Neuronal stem cell (in vitro differentiated cells): ENCODE measurements around the gene CRYBG3.

Experiments used
- DNase-seq: peaks from one replicate; pipeline ENCODE4 v3.0.0-alpha.2; 2013; ENCODE audit warnings: low spot score
- H2AFZ ChIP-seq: one replicate; pipeline ENCODE4 v1.6.1; 2013; ENCODE audit warnings: mild to moderate bottlenecking, low read length, inconsistent platforms
- H2AK5ac ChIP-seq: 2 replicates; pipeline ENCODE4 v1.6.1; 2013; ENCODE audit warnings: low read depth, mild to moderate bottlenecking, inconsistent platforms, low read length, moderate library complexity, mixed read lengths
- H2BK120ac ChIP-seq: 2 replicates; pipeline ENCODE4 v1.6.1; 2013; ENCODE audit warnings: low read depth, mild to moderate bottlenecking, inconsistent platforms, low read length, moderate library complexity, mixed read lengths
- H2BK12ac ChIP-seq: one replicate; pipeline ENCODE4 v1.6.1; 2013; ENCODE audit warnings: low read length, inconsistent platforms
- H2BK15ac ChIP-seq: 2 replicates; pipeline ENCODE4 v1.6.1; 2013; ENCODE audit warnings: mild to moderate bottlenecking, low read length, inconsistent platforms, mixed read lengths
- H2BK5ac ChIP-seq: one replicate; pipeline ENCODE4 v1.6.1; 2013; ENCODE audit warnings: inconsistent platforms, mild to moderate bottlenecking, low read length, moderate library complexity
- H3K14ac ChIP-seq: one replicate; pipeline ENCODE4 v1.6.1; 2013; ENCODE audit warnings: low read length, inconsistent platforms
- H3K18ac ChIP-seq: 2 replicates; pipeline ENCODE4 v1.6.1; 2013; ENCODE audit warnings: low read length, inconsistent platforms
- H3K23ac ChIP-seq: 2 replicates; pipeline ENCODE4 v1.6.1; 2013; ENCODE audit warnings: low read depth, mild to moderate bottlenecking, mixed read lengths, low read length, inconsistent platforms; ENCODE audit not compliant: poor library complexity
- H3K27ac ChIP-seq: replicated peaks from 3 replicates; pipeline ENCODE4 v1.5.1; 2013; ENCODE audit warnings: low read length, inconsistent platforms
- H3K27me3 ChIP-seq, 3 experiments: 2 replicates each; pipeline ENCODE4 v1.6.1; 2013; ENCODE audit warnings: low read length in 3 of 3, mild to moderate bottlenecking in 2 of 3, inconsistent platforms in 1 of 3, low read depth in 1 of 3, mixed read lengths in 1 of 3, moderate library complexity in 1 of 3; ENCODE audit not compliant: control insufficient read depth in 3 of 3, insufficient read depth in 3 of 3
- H3K36me3 ChIP-seq, 2 donors: replicated peaks in 1 of 2; 2 replicates each; pipeline ENCODE4 v1.6.1; 2013; ENCODE audit warnings: low read length in 2 of 2; ENCODE audit not compliant: control insufficient read depth in 2 of 2, insufficient read depth in 2 of 2
- H3K4ac ChIP-seq: 2 replicates; pipeline ENCODE4 v1.6.1; 2013; ENCODE audit warnings: inconsistent platforms, mild to moderate bottlenecking, low read length, moderate library complexity
- H3K4me1 ChIP-seq, 2 donors: 1 replicate in 1 of 2; 2 replicates in 1 of 2; pipeline ENCODE4 v1.6.1; 2013; ENCODE audit warnings: low read length in 2 of 2, low read depth in 1 of 2; ENCODE audit not compliant: control insufficient read depth in 2 of 2, insufficient read depth in 1 of 2
- H3K4me2 ChIP-seq: one replicate; pipeline ENCODE4 v1.6.1; 2013; ENCODE audit warnings: mild to moderate bottlenecking, low read length, inconsistent platforms; ENCODE audit not compliant: insufficient read depth, poor library complexity, severe bottlenecking
- H3K4me3 ChIP-seq, 2 donors: 2 replicates each; pipeline ENCODE4 v1.5.1; 2013; ENCODE audit warnings: low read length in 2 of 2, mild to moderate bottlenecking in 2 of 2, inconsistent platforms in 1 of 2, moderate library complexity in 1 of 2
- H3K79me1 ChIP-seq: one replicate; pipeline ENCODE4 v1.6.1; 2013; ENCODE audit warnings: low read depth, mild to moderate bottlenecking, inconsistent platforms, low read length, moderate library complexity
- H3K9ac ChIP-seq: one replicate; pipeline ENCODE4 v1.6.1; 2013; ENCODE audit warnings: mild to moderate bottlenecking, low read depth, low read length, inconsistent platforms; ENCODE audit not compliant: poor library complexity
- H3K9me3 ChIP-seq, 2 donors: replicated peaks in 1 of 2; 2 replicates each; pipeline versions ENCODE3 to v1.6.1; 2013; ENCODE audit warnings: low read length in 2 of 2, mild to moderate bottlenecking in 2 of 2, inconsistent platforms in 1 of 2, low read depth in 1 of 2, mixed read lengths in 1 of 2, moderate library complexity in 1 of 2; ENCODE audit not compliant: control insufficient read depth in 2 of 2, insufficient read depth in 1 of 2
- H4K8ac ChIP-seq: one replicate; pipeline ENCODE4 v1.6.1; 2013; ENCODE audit warnings: low read depth, mild to moderate bottlenecking, inconsistent platforms, low read length, moderate library complexity
- H4K91ac ChIP-seq: one replicate; pipeline ENCODE4 v1.6.1; 2013; ENCODE audit warnings: low read length, low read depth, mild to moderate bottlenecking, inconsistent platforms; ENCODE audit not compliant: poor library complexity
- WGBS, 2 donors: extraction: QIAGEN DNeasy Blood & Tissue Kit; methylation state at CpG; one replicate each; pipeline ENCODE4 v1.1.7; 2013; ENCODE audit warnings: missing lambda C conversion rate in 2 of 2, mixed read lengths in 1 of 2; ENCODE audit not compliant: insufficient read length in 2 of 2, insufficient replicate concordance in 1 of 2; ENCODE audit errors: extremely low coverage in 2 of 2; 5-methylcytosine and 5-hydroxymethylcytosine counted together

The CRYBG3 gene

DNA sequence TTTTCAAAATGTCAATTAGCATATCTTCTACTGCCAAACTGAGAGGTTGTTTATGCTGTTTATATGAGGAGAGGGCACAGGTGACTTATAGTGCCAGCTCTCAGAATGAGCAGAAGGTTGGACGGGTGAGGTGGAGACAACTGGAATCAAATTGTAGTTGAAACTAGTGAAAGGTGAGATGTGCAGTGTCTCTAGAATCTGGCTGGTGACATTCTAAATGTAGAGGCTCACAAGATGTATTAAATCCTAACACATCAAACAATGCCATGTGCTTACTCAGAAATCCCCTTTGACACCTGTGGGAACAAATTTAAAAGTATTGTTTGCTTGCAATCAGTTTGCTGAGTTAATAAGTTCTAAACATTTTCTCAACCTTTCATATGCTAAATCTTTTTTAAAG, 40.8 kb downstream of the CRYBG3 start:
- no peak overlapping the region for H3K14ac ChIP-seq
- no peak overlapping the region for H3K4me2 ChIP-seq
- no peak for DNase-seq
- WGBS, 2 donors = no CpG with 5 or more reads among the region's 1 CpG
- H2AFZ ChIP-seq = no peak overlapping the region
- no peak overlapping the region for H3K18ac ChIP-seq
- H3K4me3 ChIP-seq = no peak overlapping the region
- H3K4me1 ChIP-seq = no peaks in the 10 kb centered on the region
- no peak overlapping the region for H2BK12ac ChIP-seq
- no peaks in the 10 kb centered on the region for H3K27me3 ChIP-seq
- H3K36me3 ChIP-seq = no peaks in the 10 kb centered on the region
- H2BK15ac ChIP-seq = no peak overlapping the region
- no peak overlapping the region for H2AK5ac ChIP-seq
- H3K9me3 ChIP-seq = no peaks in the 10 kb centered on the region
- H4K91ac ChIP-seq = no peak overlapping the region
- H3K4ac ChIP-seq = no peak overlapping the region
- H2BK120ac ChIP-seq = no peak overlapping the region
- no peaks in the 10 kb centered on the region for H3K79me1 ChIP-seq
- H4K8ac ChIP-seq = no peak overlapping the region
- no peak overlapping the region for H3K9ac ChIP-seq
- H3K27ac ChIP-seq = no peak overlapping the region
- H2BK5ac ChIP-seq = no peak overlapping the region
- H3K23ac ChIP-seq = no peak overlapping the region

DNA sequence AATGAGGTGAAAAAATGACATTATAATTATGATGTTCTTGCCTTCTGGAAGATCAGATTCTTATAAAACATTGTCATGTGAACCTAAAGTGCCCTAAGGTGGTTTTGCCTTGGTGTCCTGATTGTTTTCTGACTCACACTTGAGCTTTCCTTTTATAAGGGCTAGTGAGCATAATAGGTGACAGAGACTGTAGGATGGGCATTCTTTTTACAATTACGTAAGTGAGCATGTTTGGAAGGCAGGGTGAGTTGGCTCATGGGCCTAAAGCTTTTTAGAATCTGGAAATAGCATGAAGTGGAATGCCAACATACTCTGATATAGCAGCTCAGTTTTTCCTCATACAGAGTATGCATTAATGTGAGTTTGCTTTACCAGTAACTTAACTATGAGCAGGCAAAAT, 41.2 kb downstream of the CRYBG3 start:
- Histone ChIP-seq H3K14ac (no peak overlapping the region), H2AK5ac (no peak overlapping the region), H3K36me3 (no peaks in the 10 kb centered on the region), H2BK15ac (no peak overlapping the region), H3K4me1 (no peaks in the 10 kb centered on the region), H2BK12ac (no peak overlapping the region), H3K9ac (no peak overlapping the region), H3K79me1 (no peaks in the 10 kb centered on the region), H3K4me2 (no peak overlapping the region), H4K91ac (no peak overlapping the region), H3K4ac (no peak overlapping the region), H3K23ac (no peak overlapping the region), H4K8ac (no peak overlapping the region), H3K18ac (no peak overlapping the region), H3K4me3 (no peak overlapping the region), H2BK5ac (no peak overlapping the region), H2BK120ac (no peak overlapping the region), H3K27me3 (no peaks in the 10 kb centered on the region), H2AFZ (no peak overlapping the region), H3K27ac (no peak overlapping the region), H3K9me3 (no peaks in the 10 kb centered on the region)
- WGBS, 2 donors = no CpG with 5 or more reads among the region's 1 CpG
- no peak for DNase-seq

DNA sequence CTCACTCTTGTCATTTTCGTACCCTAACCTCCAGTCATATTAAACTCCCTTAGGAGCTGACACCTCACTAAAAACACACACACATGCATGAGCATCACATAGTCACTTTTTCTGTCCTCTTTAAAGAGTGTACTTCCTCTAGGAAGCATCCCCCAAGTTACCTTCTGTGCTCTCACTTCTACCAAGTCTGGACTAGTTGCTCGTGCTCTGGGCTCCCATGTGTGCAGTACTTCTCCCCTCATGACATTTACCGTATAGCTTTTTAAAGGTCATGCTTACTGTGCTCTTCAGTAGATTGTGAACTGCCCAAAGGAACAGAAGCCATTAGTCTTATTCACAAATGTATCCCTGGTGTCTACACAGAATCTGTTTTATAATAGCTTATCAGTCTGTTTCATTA, 42.0 kb downstream of the CRYBG3 start:
- Histone ChIP-seq H3K14ac (no peak overlapping the region), H2AFZ (no peak overlapping the region), H3K36me3 (no peaks in the 10 kb centered on the region), H4K8ac (no peak overlapping the region), H2BK12ac (no peak overlapping the region), H3K9me3 (no peaks in the 10 kb centered on the region), H3K9ac (no peak overlapping the region), H2BK120ac (no peak overlapping the region), H3K18ac (no peak overlapping the region), H3K27me3 (no peaks in the 10 kb centered on the region), H3K4me1 (no peaks in the 10 kb centered on the region), H3K27ac (no peak overlapping the region), H3K79me1 (no peaks in the 10 kb centered on the region), H3K4me2 (no peak overlapping the region), H2BK5ac (no peak overlapping the region), H3K4me3 (no peak overlapping the region), H4K91ac (no peak overlapping the region), H3K4ac (no peak overlapping the region), H3K23ac (no peak overlapping the region), H2AK5ac (no peak overlapping the region), H2BK15ac (no peak overlapping the region)
- no CpG with 5 or more reads among the region's 3 CpGs for WGBS, 2 donors
- no peak for DNase-seq

- no CpG with 5 or more reads among the region's 3 CpGs for WGBS, 2 donors
- Histone ChIP-seq H3K4ac (no peak overlapping the region), H3K27ac (no peak overlapping the region), H3K18ac (no peak overlapping the region), H2BK15ac (no peak overlapping the region), H2BK5ac (no peak overlapping the region), H2AFZ (no peak overlapping the region), H4K91ac (no peak overlapping the region), H3K9ac (no peak overlapping the region), H3K79me1 (no peaks in the 10 kb centered on the region), H3K4me3 (no peak overlapping the region), H3K36me3 (peaks cover 0 to 6% of the 10 kb centered on the region in 2 donors), H3K4me1 (peaks cover 0 to 2% of the 10 kb centered on the region in 2 donors), H2BK12ac (no peak overlapping the region), H2AK5ac (no peak overlapping the region), H3K23ac (no peak overlapping the region), H3K27me3 (no peaks in the 10 kb centered on the region), H4K8ac (no peak overlapping the region), H2BK120ac (no peak overlapping the region), H3K14ac (no peak overlapping the region), H3K9me3 (peaks cover 0 to 3% of the 10 kb centered on the region in 2 donors), H3K4me2 (no peak overlapping the region)
- no peak for DNase-seq
Observed at GRCh38 chr3:97871186-97871585, 49.4 kb downstream of the CRYBG3 start.
